GM18502 (cell line): ENCODE measurements around the gene ZNF541.

Experiments
- ATAC-seq: cut with Tn5 transposase; IDR thresholded peaks from one replicate; pipeline ENCODE4 v1.9.1; 2021; ENCODE audit warnings: mild to moderate bottlenecking; ENCODE audit not compliant: unreplicated experiment, poor library complexity

The ZNF541 gene

GRCh38 chr19:47549261-47549862, 23.6 kb downstream of the ZNF541 start:
- ATAC-seq: no peak

- no peak for ATAC-seq
Measured at GRCh38 chr19:47547199-47547598, 25.7 kb downstream of the ZNF541 start.

- no peak for ATAC-seq
Measured at GRCh38 chr19:47545061-47545948, 27.6 kb downstream of the ZNF541 start.

- ATAC-seq: no peak
Measured at GRCh38 chr19:47544476-47544875, 28.5 kb downstream of the ZNF541 start.

DNA sequence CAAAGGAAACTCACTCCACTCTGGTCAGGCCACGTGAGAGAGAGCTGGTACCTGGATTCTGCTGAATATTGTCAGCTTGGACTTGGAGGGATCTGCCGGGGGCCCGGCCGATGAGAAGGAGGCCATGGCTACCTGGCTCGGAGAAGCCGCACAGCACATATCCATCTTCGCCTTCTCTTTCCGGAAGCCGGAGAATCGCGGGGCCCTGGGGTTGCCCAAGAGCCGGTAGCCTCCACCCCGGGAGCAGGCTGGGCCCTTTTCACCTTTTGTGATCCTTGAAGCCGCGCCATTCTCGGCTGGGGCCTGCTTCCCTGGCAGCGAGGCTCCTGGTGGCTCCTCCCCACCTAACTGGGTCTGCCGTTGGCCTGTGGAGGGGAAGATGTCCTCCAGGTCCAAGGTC, 28.9 kb downstream of the ZNF541 start:
- no peak for ATAC-seq

DNA sequence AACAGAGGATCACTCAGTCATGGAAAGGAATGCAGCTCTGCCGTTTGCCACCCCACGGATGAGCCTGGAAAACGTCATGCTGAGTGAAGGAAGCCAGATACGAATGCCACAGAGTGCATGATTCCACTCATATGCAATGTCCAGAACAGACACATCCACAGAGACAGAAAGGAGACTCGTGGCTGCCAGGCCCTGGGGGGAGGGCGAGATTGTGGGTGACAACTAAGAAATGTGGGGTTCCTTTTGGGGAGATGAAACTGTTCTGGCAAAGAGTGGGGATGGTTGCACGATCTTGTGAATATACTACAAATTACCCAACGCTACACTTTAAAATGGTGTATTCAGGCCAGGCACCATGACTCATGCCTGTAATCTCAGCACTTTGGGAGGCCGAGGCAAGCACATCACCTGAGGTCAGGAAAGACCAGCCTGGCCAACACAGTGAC, 30.9 kb downstream of the ZNF541 start:
- no peak for ATAC-seq

GRCh38 chr19:47541518-47541917, 31.4 kb downstream of the ZNF541 start:
- no peak for ATAC-seq

GRCh38 chr19:47540748-47541147, 32.2 kb downstream of the ZNF541 start:
- ATAC-seq: no peak

GRCh38 chr19:47539747-47540311, 33.1 kb downstream of the ZNF541 start:
- ATAC-seq: no peak

- ATAC-seq: no peak
Measured at GRCh38 chr19:47538812-47539211, 34.1 kb downstream of the ZNF541 start.

DNA sequence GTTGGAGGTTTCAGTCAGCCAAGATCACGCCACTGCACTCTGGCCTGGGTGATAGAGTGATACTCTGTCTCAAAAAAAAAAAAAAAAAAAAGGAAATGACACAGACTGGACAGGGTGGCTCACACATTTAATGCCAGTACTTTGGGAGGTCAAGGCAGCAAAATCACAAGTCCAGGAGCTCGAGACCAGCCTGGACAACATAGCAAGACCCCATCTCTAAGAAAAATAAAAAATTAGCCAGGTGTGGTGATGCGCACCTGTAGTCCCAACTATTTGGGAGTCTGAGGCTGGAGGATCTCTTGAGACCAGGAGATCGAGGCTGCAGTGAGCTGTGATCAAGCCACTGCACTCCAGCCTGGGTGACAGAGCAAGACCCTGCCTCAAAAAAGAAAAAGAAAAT, 35.5 kb downstream of the ZNF541 start:
- no peak for ATAC-seq

DNA sequence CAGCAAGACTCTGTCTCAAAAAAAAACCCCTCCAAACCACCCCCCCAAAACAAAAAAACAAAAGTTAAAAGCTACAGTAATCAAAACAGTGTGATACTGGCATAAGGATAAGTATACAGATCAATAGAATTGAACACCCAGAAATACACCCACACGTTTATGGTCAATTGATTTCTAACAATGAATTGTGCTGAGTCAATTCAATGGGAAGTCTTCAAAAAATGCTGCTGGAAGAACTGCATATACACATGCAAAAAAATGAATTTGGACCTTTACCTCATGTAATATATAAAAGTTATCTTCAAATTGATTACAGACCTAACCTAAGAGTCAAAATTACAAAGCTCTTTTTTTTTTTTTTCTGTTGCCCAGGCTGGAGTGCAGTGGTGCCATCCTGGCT, 38.3 kb downstream of the ZNF541 start:
- no peak for ATAC-seq

DNA sequence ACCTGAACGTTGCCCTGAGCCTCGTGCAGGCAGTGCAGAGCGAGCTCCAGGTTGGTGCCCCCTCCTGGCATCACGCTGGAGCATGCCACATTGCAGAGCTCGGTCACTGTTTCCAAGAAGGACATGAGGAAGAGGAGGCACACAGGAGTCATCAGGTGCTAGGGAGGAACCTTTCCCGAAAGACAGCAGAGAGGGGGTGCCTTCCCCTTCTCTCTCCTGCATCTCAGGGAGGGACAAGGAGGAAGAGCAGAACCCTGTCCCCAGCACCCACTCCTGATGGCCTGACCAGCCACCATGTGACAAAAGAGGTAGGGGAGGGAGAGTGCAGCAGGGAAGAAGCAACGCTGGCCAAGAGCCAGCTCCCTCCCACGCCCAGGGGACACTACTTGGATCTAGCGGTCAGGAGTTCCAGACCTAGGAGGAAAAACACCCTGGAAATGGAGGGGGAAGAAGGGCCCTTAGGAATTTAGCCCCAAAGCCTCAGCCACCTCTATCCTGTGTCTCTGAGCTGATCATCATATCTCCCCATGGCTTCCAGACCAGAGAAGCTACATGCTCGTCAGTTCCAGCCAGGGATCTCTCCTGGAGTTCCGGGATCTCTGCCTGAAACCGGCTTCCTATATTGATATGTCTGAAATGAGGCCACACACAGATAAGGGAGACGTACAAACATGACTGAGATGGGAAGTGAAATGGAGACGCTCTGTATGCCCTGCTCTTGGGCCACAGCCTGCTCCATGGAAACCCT, 41.1 kb downstream of the ZNF541 start:
- ATAC-seq: no peak

DNA sequence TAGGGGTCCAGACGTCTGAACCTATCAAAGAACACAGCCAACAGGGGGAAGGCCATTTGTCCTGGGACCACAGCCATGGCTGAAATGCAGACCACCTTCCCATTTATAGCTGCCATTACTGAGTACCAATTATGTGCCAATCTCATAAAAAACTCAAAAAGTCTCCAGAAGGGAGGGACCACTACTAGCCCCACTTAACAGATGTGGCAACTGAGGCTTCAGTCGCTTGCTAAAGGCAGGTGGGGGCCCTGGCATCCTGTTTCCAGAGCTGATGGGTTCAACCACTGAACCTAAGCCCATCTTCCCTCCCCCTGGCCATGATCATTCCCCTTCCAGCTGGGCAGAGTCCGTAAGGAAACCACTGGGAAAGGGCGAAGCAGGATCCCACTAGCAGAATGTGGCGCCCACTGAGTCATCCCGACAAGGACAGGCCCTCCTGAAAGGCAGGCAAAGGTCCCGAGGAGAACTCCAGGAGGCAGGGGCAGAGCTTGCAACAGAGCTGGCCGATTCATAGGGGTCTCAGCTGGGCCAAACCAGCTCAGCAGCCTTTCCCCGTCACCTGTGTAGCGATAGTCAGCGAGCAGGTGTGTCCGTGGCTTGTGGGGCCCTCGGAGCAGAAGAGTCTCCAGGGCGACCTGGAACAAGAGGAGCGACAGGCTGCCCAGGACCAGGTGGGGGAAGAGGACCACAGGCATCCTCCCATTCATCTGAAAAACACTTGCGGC, 43.8 kb downstream of the ZNF541 start:
- ATAC-seq: no peak

DNA sequence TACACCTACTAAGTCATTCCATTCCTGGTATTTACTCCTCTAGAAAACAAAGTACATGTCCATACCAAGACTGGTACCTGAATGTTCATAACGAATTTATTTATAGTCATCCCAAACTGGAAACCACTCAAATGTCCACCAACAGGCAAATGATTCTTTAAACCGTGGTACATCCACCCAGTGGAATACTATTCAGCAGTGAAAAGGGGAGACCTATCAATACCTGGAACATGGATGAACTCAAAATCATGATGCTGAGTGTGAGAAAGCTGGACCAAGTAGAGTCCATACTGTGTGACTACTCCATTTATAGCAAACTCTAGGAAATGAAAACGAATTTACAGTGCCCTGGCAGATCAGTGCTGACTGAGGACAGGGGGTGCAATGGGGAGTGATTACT, 46.1 kb downstream of the ZNF541 start:
- ATAC-seq: no peak

GRCh38 chr19:47523473-47523872, 49.5 kb downstream of the ZNF541 start:
- ATAC-seq: no peak
